HepG2 (cell line): Measurements from ENCODE around the gene C11orf71. TPM values are rescaled to one million over a fixed set of nuclear protein-coding genes. Genes with fewer than 3 reads are reported as not detected.

Source experiments
- ATAC-seq: fragments of 200-7000 bp; cut with Tn5 transposase; 3 replicates; pipeline ENCODE4 v1.9.1; 2020; ENCODE audit warnings: mild to moderate bottlenecking, moderate library complexity
- BruUV-seq: library from RNA; stranded (reverse); fragments of 400-500 nt; replicated peaks from 2 replicates; lab custom pipeline; 2021; lab: Mats Ljungman, UMichigan
- CTCF ChIA-PET: fragments of 300-600 bp; formaldehyde crosslinking; extraction: SDS; loops from one replicate; lab custom pipeline; 2021; ENCODE audit warnings: low total read pairs, inconsistent platforms, low intra/inter-chr PET ratio; lab: Yijun Ruan, JAX
- POLR2A ChIA-PET: fragments of 350-600 bp; sonication (Branson Sonifier 250); formaldehyde crosslinking; loops from one replicate; lab custom pipeline; 2020; ENCODE audit warnings: antibody characterized with exemption, inconsistent platforms; lab: Yijun Ruan, JAX
- DNase-seq: peaks from one replicate; pipeline ENCODE4 v3.0.0-alpha.2; 2015; ENCODE audit warnings: low spot score
- FAIRE-seq: peaks from 3 replicates; lab custom pipeline; 2011; peaks lifted over from hg19 to GRCh38; lab: Jason Lieb, UNC
- H2AFZ ChIP-seq: one replicate; pipeline ENCODE4 v1.6.1; 2011; ENCODE audit warnings: low read length, inconsistent platforms
- H3K27ac ChIP-seq: fragments of 300-600 bp; 3 replicates; pipeline ENCODE4 v1.8.0; 2011; ENCODE audit warnings: mixed run types, mild to moderate bottlenecking, mixed read lengths, low read length, inconsistent platforms; ENCODE audit not compliant: insufficient read depth; ENCODE audit errors: extremely low read length
- H3K27me3 ChIP-seq, 2 experiments: fragments of 200-600 bp in 1 of 2; 2 replicates in 1 of 2; 3 replicates in 1 of 2; pipeline versions ENCODE4 v1.6.0 to v1.8.0; 2011; ENCODE audit warnings: low read length in 2 of 2, mild to moderate bottlenecking in 2 of 2, moderate library complexity in 2 of 2, inconsistent platforms in 1 of 2; ENCODE audit not compliant: insufficient read depth in 2 of 2, control insufficient read depth in 1 of 2
- H3K36me3 ChIP-seq, 2 experiments: fragments of 200-600 bp in 1 of 2; replicated peaks in 1 of 2; 2 replicates in 1 of 2; 3 replicates in 1 of 2; pipeline versions ENCODE4 v1.5.1 to v1.8.0; 2011; ENCODE audit warnings: low read length in 2 of 2, inconsistent platforms in 1 of 2; ENCODE audit not compliant: insufficient read depth in 2 of 2, control insufficient read depth in 1 of 2
- H3K4me1 ChIP-seq: 2 replicates; pipeline ENCODE4 v1.5.1; 2012; ENCODE audit warnings: low read length, inconsistent platforms; ENCODE audit not compliant: insufficient read depth
- H3K4me2 ChIP-seq: 2 replicates; pipeline ENCODE4 v1.6.0; 2011; ENCODE audit warnings: low read depth, low read length, inconsistent platforms
- H3K4me3 ChIP-seq, 3 experiments: fragments of 200-600 bp in 1 of 3; sonication (generic), shearing (Covaris generic) in 1 of 3; replicated peaks in 1 of 3; 2 replicates each; pipeline ENCODE4 v1.5.1; 2011 to 2016; ENCODE audit warnings: low read length in 3 of 3, inconsistent platforms in 2 of 3, low read depth in 2 of 3, mild to moderate bottlenecking in 2 of 3, control low read depth in 1 of 3, mixed read lengths in 1 of 3; ENCODE audit not compliant: insufficient read depth in 1 of 3
- H3K79me2 ChIP-seq: one replicate; pipeline ENCODE4 v1.6.1; 2011; ENCODE audit warnings: low read length, inconsistent platforms; ENCODE audit not compliant: insufficient read depth
- H3K9ac ChIP-seq: 2 replicates; pipeline ENCODE4 v1.6.0; 2011; ENCODE audit warnings: mild to moderate bottlenecking, low read depth, low read length, inconsistent platforms; ENCODE audit not compliant: insufficient read depth
- H3K9me3 ChIP-seq: 2 replicates; pipeline ENCODE4 v1.5.1; 2012; ENCODE audit warnings: mild to moderate bottlenecking, low read length
- H4K20me1 ChIP-seq: 2 replicates; pipeline ENCODE4 v1.6.0; 2011; ENCODE audit warnings: inconsistent platforms, mild to moderate bottlenecking, low read length, moderate library complexity; ENCODE audit not compliant: insufficient read depth
- KLF9 ChIP-seq: IDR thresholded peaks from 2 replicates; pipeline ENCODE4 v1.6.1; 2016; ENCODE audit warnings: low read depth
- NFKBIZ ChIP-seq: IDR thresholded peaks from 2 replicates; pipeline ENCODE4 v1.6.1; 2018; ENCODE audit warnings: missing genetic modification reagents, missing compliant biosample characterization
- PAF1 ChIP-seq: IDR thresholded peaks from 2 replicates; pipeline ENCODE4 v1.6.1; 2016; ENCODE audit warnings: missing genetic modification reagents, missing compliant biosample characterization
- RFX5 ChIP-seq: IDR thresholded peaks from 2 replicates; pipeline ENCODE4 v1.6.1; 2011; ENCODE audit warnings: low read depth, low read length, improper control_type of control experiment
- SAP130 ChIP-seq: IDR thresholded peaks from 2 replicates; pipeline ENCODE4 v1.6.1; 2016; ENCODE audit warnings: low read depth
- TEAD3 ChIP-seq: optimal IDR thresholded peaks from 2 replicates; pipeline ENCODE3; 2016; ENCODE audit warnings: borderline replicate concordance
- ZNF101 ChIP-seq: sonication (generic); formaldehyde crosslinking; IDR thresholded peaks from 2 replicates; pipeline ENCODE4 v1.4.0; 2020; ENCODE audit warnings: mild to moderate bottlenecking, low read depth, missing genetic modification reagents, borderline replicate concordance
- ZNF260 ChIP-seq: sonication (generic); formaldehyde crosslinking; IDR thresholded peaks from 2 replicates; pipeline ENCODE4 v1.4.0; 2020; ENCODE audit warnings: missing genetic modification reagents, low read depth, mild to moderate bottlenecking, borderline replicate concordance
- ZNF383 ChIP-seq: sonication (generic); formaldehyde crosslinking; IDR thresholded peaks from 2 replicates; pipeline ENCODE4 v1.4.0; 2020; ENCODE audit warnings: missing genetic modification reagents, mild to moderate bottlenecking, borderline replicate concordance
- ZNF460 ChIP-seq: sonication (generic); formaldehyde crosslinking; IDR thresholded peaks from 2 replicates; pipeline ENCODE4 v1.5.1; 2020; ENCODE audit warnings: missing genetic modification reagents, mild to moderate bottlenecking, borderline replicate concordance
- ZNF564 ChIP-seq: sonication (generic); formaldehyde crosslinking; IDR thresholded peaks from 2 replicates; pipeline ENCODE4 v1.8.1; 2023; ENCODE audit warnings: mild to moderate bottlenecking, missing genetic modification reagents
- WGBS: methylation state at CpG from one replicate; pipeline ENCODE4 v1.1.6; 2017; ENCODE audit warnings: low lambda C conversion rate; 5-methylcytosine and 5-hydroxymethylcytosine counted together
- in situ Hi-C: cut with HindIII; loops from 2 replicates; pipeline ENCODE4 v1.10.0; 2017; ENCODE audit warnings: low pct_unique_long_range_greater_than_20kb; ENCODE audit not compliant: extremely low pct_ligation_motif_present
- intact Hi-C: fragments of 100-400 bp; cut with micrococcal nuclease; formaldehyde crosslinking; loops from one replicate; pipeline ENCODE4 v1.10.0; 2022; ENCODE audit not compliant: unreplicated experiment
- polyA plus RNA-seq, 8 experiments: library from polyadenylated mRNA; depleted of rRNA in 3 of 8; stranded (reverse) in 7 of 8; unstranded in 1 of 8; fragments of >200 nt; fragmentation: Illumina TruSeq in 4 of 8; extraction: Trizol in 4 of 8; gene quantifications; 2 replicates each; pipeline versions ENCODE4 v1.2.1 to v1.2.3, GENCODE V29; 2011 to 2016; ENCODE audit warnings: low read depth in 4 of 8, missing spikeins in 1 of 8, mixed read lengths in 1 of 8; ENCODE audit not compliant: insufficient read depth in 1 of 8
- total RNA-seq, 5 experiments: library from RNA; depleted of rRNA; stranded (reverse); fragments of >200 nt; fragmentation: Illumina TruSeq; extraction: Trizol; gene quantifications; 2 replicates each; pipeline ENCODE4 v1.2.3, GENCODE V29; 2016; ENCODE audit warnings: low read depth in 1 of 5
- TF ChIP-seq, protein P1 (sequence below): sonication (generic); formaldehyde crosslinking; IDR thresholded peaks from 2 replicates; pipeline ENCODE4 v1.4.0; 2020; ENCODE audit warnings: mild to moderate bottlenecking, low read depth, missing genetic modification reagents
- TF ChIP-seq, protein P2 (sequence below): sonication (generic); formaldehyde crosslinking; IDR thresholded peaks from 2 replicates; pipeline ENCODE4 v1.4.0; 2020; ENCODE audit warnings: missing genetic modification reagents
- TF ChIP-seq, protein P3 (sequence below): sonication (generic); formaldehyde crosslinking; IDR thresholded peaks from 2 replicates; pipeline ENCODE4 v1.8.0; 2022; ENCODE audit warnings: mild to moderate bottlenecking, missing genetic modification reagents, moderate library complexity

The C11orf71 gene
- total and polyA plus RNA-seq, 2 of the 13 experiments (the other 11 are each of a cell fraction or from before 2014, with no cell fraction given) = 7.1 to 7.8 TPM

DNA sequence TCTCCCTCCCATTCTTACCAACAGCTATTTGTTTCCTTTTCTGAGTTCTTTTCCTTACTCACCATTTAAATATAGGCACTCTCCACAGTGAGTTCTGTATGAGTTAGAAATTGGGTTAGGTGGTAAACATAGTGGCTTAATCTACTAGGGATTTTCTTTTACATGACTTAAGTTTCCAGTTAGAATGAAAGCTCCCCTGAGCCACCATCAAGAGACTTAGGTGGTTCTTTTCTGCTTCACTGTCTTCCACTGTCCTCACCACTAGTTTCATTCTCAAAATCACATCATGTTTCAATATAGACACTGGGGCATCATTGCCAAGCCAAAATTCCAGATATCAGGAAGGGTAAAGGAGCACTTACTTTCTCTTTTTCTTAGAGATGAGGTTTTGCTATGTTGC is 30.0 kb upstream of the C11orf71 start (continued):
- TF ChIP-seq, protein P1, sequence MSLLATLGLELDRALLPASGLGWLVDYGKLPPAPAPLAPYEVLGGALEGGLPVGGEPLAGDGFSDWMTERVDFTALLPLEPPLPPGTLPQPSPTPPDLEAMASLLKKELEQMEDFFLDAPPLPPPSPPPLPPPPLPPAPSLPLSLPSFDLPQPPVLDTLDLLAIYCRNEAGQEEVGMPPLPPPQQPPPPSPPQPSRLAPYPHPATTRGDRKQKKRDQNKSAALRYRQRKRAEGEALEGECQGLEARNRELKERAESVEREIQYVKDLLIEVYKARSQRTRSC = no peak
- TF ChIP-seq, protein P2, sequence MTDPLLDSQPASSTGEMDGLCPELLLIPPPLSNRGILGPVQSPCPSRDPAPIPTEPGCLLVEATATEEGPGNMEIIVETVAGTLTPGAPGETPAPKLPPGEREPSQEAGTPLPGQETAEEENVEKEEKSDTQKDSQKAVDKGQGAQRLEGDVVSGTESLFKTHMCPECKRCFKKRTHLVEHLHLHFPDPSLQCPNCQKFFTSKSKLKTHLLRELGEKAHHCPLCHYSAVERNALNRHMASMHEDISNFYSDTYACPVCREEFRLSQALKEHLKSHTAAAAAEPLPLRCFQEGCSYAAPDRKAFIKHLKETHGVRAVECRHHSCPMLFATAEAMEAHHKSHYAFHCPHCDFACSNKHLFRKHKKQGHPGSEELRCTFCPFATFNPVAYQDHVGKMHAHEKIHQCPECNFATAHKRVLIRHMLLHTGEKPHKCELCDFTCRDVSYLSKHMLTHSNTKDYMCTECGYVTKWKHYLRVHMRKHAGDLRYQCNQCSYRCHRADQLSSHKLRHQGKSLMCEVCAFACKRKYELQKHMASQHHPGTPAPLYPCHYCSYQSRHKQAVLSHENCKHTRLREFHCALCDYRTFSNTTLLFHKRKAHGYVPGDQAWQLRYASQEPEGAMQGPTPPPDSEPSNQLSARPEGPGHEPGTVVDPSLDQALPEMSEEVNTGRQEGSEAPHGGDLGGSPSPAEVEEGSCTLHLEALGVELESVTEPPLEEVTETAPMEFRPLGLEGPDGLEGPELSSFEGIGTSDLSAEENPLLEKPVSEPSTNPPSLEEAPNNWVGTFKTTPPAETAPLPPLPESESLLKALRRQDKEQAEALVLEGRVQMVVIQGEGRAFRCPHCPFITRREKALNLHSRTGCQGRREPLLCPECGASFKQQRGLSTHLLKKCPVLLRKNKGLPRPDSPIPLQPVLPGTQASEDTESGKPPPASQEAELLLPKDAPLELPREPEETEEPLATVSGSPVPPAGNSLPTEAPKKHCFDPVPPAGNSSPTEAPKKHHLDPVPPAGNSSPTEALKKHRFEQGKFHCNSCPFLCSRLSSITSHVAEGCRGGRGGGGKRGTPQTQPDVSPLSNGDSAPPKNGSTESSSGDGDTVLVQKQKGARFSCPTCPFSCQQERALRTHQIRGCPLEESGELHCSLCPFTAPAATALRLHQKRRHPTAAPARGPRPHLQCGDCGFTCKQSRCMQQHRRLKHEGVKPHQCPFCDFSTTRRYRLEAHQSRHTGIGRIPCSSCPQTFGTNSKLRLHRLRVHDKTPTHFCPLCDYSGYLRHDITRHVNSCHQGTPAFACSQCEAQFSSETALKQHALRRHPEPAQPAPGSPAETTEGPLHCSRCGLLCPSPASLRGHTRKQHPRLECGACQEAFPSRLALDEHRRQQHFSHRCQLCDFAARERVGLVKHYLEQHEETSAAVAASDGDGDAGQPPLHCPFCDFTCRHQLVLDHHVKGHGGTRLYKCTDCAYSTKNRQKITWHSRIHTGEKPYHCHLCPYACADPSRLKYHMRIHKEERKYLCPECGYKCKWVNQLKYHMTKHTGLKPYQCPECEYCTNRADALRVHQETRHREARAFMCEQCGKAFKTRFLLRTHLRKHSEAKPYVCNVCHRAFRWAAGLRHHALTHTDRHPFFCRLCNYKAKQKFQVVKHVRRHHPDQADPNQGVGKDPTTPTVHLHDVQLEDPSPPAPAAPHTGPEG (CRISPR knock-in tag) = no peak
- no peak for TF ChIP-seq TEAD3 (CRISPR knock-in tag)

DNA sequence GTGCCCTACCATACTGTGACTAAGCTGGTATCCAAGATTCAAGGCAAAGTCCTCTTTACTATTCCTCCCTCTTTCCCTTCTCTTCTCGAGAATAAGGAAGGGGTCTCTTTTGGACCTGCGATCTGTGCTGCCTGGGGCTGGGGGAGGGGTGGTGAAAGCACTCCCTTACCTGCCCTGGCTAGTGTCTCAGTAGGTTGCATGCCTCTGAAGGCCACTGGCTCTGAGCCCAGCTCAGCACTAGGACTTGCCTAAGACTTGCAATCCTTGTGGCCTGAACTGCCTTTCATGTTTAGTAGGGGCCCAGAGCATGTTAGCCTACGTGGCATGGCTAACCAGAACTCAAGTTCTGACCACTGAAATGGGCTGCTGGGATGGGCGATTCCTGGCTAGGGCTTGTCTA is 26.0 kb upstream of the C11orf71 start:
- DNase-seq (no peak), FAIRE-seq (no peak), ATAC-seq (no peak)
- TF ChIP-seq ZNF260 (CRISPR knock-in tag) = no peak
- no peak for TF ChIP-seq KLF9 (CRISPR knock-in tag)
- no peak for TF ChIP-seq SAP130 (CRISPR knock-in tag)
- no peak for TF ChIP-seq ZNF564 (CRISPR knock-in tag)
- TF ChIP-seq ZNF460 (CRISPR knock-in tag) = no peak
- no peak for TF ChIP-seq ZNF383
- TF ChIP-seq, protein P3, sequence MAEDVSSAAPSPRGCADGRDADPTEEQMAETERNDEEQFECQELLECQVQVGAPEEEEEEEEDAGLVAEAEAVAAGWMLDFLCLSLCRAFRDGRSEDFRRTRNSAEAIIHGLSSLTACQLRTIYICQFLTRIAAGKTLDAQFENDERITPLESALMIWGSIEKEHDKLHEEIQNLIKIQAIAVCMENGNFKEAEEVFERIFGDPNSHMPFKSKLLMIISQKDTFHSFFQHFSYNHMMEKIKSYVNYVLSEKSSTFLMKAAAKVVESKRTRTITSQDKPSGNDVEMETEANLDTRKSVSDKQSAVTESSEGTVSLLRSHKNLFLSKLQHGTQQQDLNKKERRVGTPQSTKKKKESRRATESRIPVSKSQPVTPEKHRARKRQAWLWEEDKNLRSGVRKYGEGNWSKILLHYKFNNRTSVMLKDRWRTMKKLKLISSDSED (CRISPR knock-in tag) = no peak
- no peak for TF ChIP-seq NFKBIZ (CRISPR knock-in tag)
- no peak for TF ChIP-seq ZNF101
- no peak for TF ChIP-seq RFX5
- TF ChIP-seq PAF1 (CRISPR knock-in tag) = no peak
- BruUV-seq = no TSS peak
- intact Hi-C loops (no loop called here), in situ Hi-C loops (no loop called here)
- no peak overlapping the region for H3K27ac ChIP-seq
- POLR2A ChIA-PET = no interaction called here
- no peak overlapping the region for H3K4me3 ChIP-seq
- H3K27me3 ChIP-seq = no peaks in the 10 kb centered on the region
- H4K20me1 ChIP-seq = no peaks in the 10 kb centered on the region
- H3K4me2 ChIP-seq = no peak overlapping the region
- H2AFZ ChIP-seq = no peak overlapping the region
- no peaks in the 10 kb centered on the region for H3K36me3 ChIP-seq
- WGBS = 83% methylated on average over 2 of the region's 4 CpGs
- H3K79me2 ChIP-seq = no peaks in the 10 kb centered on the region
- no peak overlapping the region for H3K9ac ChIP-seq
- H3K9me3 ChIP-seq = no peaks in the 10 kb centered on the region
- no peaks in the 10 kb centered on the region for H3K4me1 ChIP-seq
- CTCF ChIA-PET = no interaction called here
